ENCODE measurements around the gene SLIT3.

DNA sequence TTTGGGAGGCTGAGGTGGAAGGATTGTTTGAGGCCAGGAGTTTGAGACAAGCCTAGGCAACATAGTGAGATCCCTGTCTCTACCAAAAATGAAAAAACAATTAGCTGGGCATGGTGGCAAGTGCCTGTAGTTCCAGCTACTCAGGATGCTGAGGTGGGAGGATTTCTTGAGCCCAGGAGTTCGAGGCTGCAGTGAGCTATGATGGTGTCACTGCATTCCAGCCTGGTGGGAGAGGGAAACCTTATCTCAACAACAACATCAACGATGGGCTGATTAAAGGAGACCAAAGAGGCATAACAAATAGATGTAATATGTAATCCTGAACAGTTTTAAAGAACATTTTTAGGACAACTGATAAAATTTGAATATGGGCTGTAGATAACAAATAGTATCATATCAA is 687.5 kb downstream of the SLIT3 start:
- TF ChIP-seq POLR2A (IDR thresholded peaks at IDR 0.05; ENCODE audit: low read depth) (no peak), POLR2AphosphoS5 (IDR thresholded peaks at IDR 0.05) (no peak)

Data from esophagus muscularis mucosa (tissue), 2 donors.